ENCODE results near the gene IL6ST.

GRCh38 chr5:55924744-55925143 lies 70.0 kb downstream of the IL6ST start:
- TF ChIP-seq CTCF (IDR thresholded peaks at IDR 0.05) (no peak), POLR2AphosphoS5 (IDR thresholded peaks at IDR 0.05) (no peak), POLR2A (IDR thresholded peaks at IDR 0.05; ENCODE audit: low read depth) (no peak)
